K562 (cell line): Measurements from ENCODE around the gene DMBT1. TPM values are rescaled to one million over a fixed set of nuclear protein-coding genes. Genes with fewer than 3 reads are reported as not detected.

ENCODE experiments used
- ATAC-seq: fragments of 200-7000 bp; cut with Tn5 transposase; 3 replicates; pipeline ENCODE4 v1.9.1; 2020; ENCODE audit warnings: moderate library complexity
- BruUV-seq: library from RNA; stranded (reverse); fragments of 400-500 nt; replicated peaks from 2 replicates; lab custom pipeline; 2021; lab: Mats Ljungman, UMichigan
- CTCF ChIA-PET: fragments of 300-600 bp; formaldehyde crosslinking; extraction: SDS; loops from one replicate; lab custom pipeline; 2021; ENCODE audit warnings: low intra/inter-chr PET ratio; lab: Yijun Ruan, JAX
- POLR2A ChIA-PET: fragments of 300-600, 350-650 bp; sonication (Branson Sonifier 250); formaldehyde crosslinking; extraction: SDS; loops from one replicate; lab custom pipeline; 2021; ENCODE audit warnings: antibody characterized with exemption, inconsistent platforms; lab: Yijun Ruan, JAX
- DNase-seq, 4 experiments: peaks; one replicate each; pipeline versions ENCODE4 v3.0.0 to v3.0.0-alpha.2; 2011 to 2018; ENCODE audit warnings: low spot score in 3 of 4, mixed read lengths in 3 of 4; ENCODE audit errors: extremely low read depth in 1 of 4
- FAIRE-seq: peaks from 2 replicates; lab custom pipeline; 2011; peaks lifted over from hg19 to GRCh38; lab: Jason Lieb, UNC
- H2AFZ ChIP-seq: 2 replicates; pipeline ENCODE4 v1.6.0; 2011; ENCODE audit warnings: low read depth, low read length, control low read depth, inconsistent platforms
- H3K27ac ChIP-seq: fragments of 200-600 bp; 3 replicates; pipeline ENCODE4 v1.8.0; 2011; ENCODE audit warnings: low read depth, mild to moderate bottlenecking, control low read depth, inconsistent platforms, low read length, moderate library complexity, mixed read lengths; ENCODE audit errors: extremely low read depth
- H3K27me3 ChIP-seq, 2 experiments: fragments of 300-600 bp in 1 of 2; 2 replicates in 1 of 2; 3 replicates in 1 of 2; pipeline versions ENCODE4 v1.6.0 to v1.8.0; 2011; ENCODE audit warnings: inconsistent platforms in 2 of 2, low read length in 2 of 2, mild to moderate bottlenecking in 1 of 2, mixed read lengths in 1 of 2, moderate library complexity in 1 of 2; ENCODE audit not compliant: control insufficient read depth in 2 of 2, insufficient read depth in 2 of 2
- H3K36me3 ChIP-seq: fragments of 300-600 bp; 3 replicates; pipeline ENCODE4 v1.8.0; 2011; ENCODE audit warnings: mild to moderate bottlenecking, low read length, inconsistent platforms; ENCODE audit not compliant: control insufficient read depth, insufficient read depth
- H3K4me1 ChIP-seq, 2 experiments: fragments of 200-600 bp in 1 of 2; replicated peaks in 1 of 2; 2 replicates in 1 of 2; 3 replicates in 1 of 2; pipeline versions ENCODE4 v1.5.1 to v1.8.0; 2011; ENCODE audit warnings: inconsistent platforms in 2 of 2, low read length in 2 of 2, mild to moderate bottlenecking in 1 of 2, mixed read lengths in 1 of 2, moderate library complexity in 1 of 2; ENCODE audit not compliant: control insufficient read depth in 2 of 2, insufficient read depth in 2 of 2
- H3K4me2 ChIP-seq: 2 replicates; pipeline ENCODE4 v1.6.1; 2011; ENCODE audit warnings: low read length, control low read depth, inconsistent platforms, mixed read lengths; ENCODE audit not compliant: insufficient read depth
- H3K4me3 ChIP-seq: fragments of 200-600 bp; sonication (generic), shearing (Covaris generic); 2 replicates; pipeline ENCODE4 v1.5.1; 2016; ENCODE audit warnings: control low read depth, inconsistent platforms
- H3K79me2 ChIP-seq: fragments of 200-600 bp; 3 replicates; pipeline ENCODE4 v1.8.0; 2011; ENCODE audit warnings: low read length, inconsistent platforms; ENCODE audit not compliant: control insufficient read depth, insufficient read depth
- H3K9ac ChIP-seq, 2 experiments: 2 replicates each; pipeline versions ENCODE4 v1.6.0 to v1.6.1; 2011; ENCODE audit warnings: low read depth in 2 of 2, low read length in 2 of 2, control low read depth in 1 of 2, inconsistent platforms in 1 of 2, mild to moderate bottlenecking in 1 of 2, mixed read lengths in 1 of 2; ENCODE audit not compliant: insufficient read depth in 1 of 2
- H3K9me1 ChIP-seq: one replicate; pipeline ENCODE4 v1.6.0; 2011; ENCODE audit warnings: inconsistent platforms, mild to moderate bottlenecking, low read length, moderate library complexity; ENCODE audit not compliant: control insufficient read depth, insufficient read depth
- H3K9me3 ChIP-seq: replicated peaks from 2 replicates; pipeline ENCODE4 v1.5.1; 2011; ENCODE audit warnings: low read depth, low read length, inconsistent platforms; ENCODE audit not compliant: control insufficient read depth, insufficient read depth
- H4K20me1 ChIP-seq: replicated peaks from 2 replicates; pipeline ENCODE4 v1.6.1; 2011; ENCODE audit warnings: low read length, inconsistent platforms, mixed read lengths; ENCODE audit not compliant: control insufficient read depth, insufficient read depth
- GABPA ChIP-seq: fragments of 200-800 bp; sonication (Bioruptor generic); conservative IDR thresholded peaks from 2 replicates; pipeline ENCODE4 v1.6.1; 2016; ENCODE audit warnings: low read depth, missing genetic modification characterization, missing compliant biosample characterization
- ZNF282 ChIP-seq: sonication (generic); formaldehyde crosslinking; IDR thresholded peaks from 2 replicates; pipeline ENCODE4 v1.8.1; 2023; ENCODE audit warnings: missing genetic modification reagents
- WGBS: fragments of 100-300 bp; shearing (Covaris generic); methylation state at CpG from one replicate; pipeline ENCODE4 v1.1.6; 2016; ENCODE audit warnings: low coverage, mixed read lengths; ENCODE audit not compliant: insufficient coverage; ENCODE audit errors: missing lambda C conversion rate; 5-methylcytosine and 5-hydroxymethylcytosine counted together
- in situ Hi-C: fragments of 300-500 bp; cut with MboI; formaldehyde crosslinking; loops from 4 replicates; pipeline ENCODE4 v1.15.0; 2018; ENCODE audit warnings: inconsistent platforms, mixed read lengths
- intact Hi-C: fragments of 100-400 bp; cut with micrococcal nuclease; formaldehyde crosslinking; loops from 2 replicates; pipeline ENCODE4 v1.14.2; 2022
- polyA plus RNA-seq, 8 experiments: library from polyadenylated mRNA; depleted of rRNA in 4 of 8; stranded (reverse) in 5 of 8; unstranded in 3 of 8; fragments of >200 nt; fragmentation: Nextera tagmentation in 2 of 8; fragmentation: Illumina TruSeq in 1 of 8; extraction: Ambion mirVana in 2 of 8; extraction: Trizol in 1 of 8; gene quantifications; 2 replicates each; pipeline versions ENCODE4 v1.2.1 to v1.2.3, GENCODE V29; 2011 to 2014; ENCODE audit warnings: inconsistent platforms in 1 of 8, missing spikeins in 1 of 8
- total RNA-seq, 7 experiments: library from RNA; depleted of rRNA in 6 of 7; stranded (reverse); fragments of >200 nt in 6 of 7; fragmentation: Illumina TruSeq in 2 of 7; extraction: Trizol in 2 of 7; gene quantifications; 2 replicates each; pipeline versions ENCODE4 v1.2.1 to v1.2.3, GENCODE V29; 2011 to 2021; ENCODE audit warnings: low replicate concordance in 1 of 7
- TF ChIP-seq, protein P1 (sequence below): sonication (generic); formaldehyde crosslinking; IDR thresholded peaks from 2 replicates; pipeline ENCODE4 v1.9.0; 2022; ENCODE audit warnings: mild to moderate bottlenecking, missing genetic modification reagents

The DMBT1 gene
- total and polyA plus RNA-seq, 9 of the 15 experiments (the other 6 are each of a cell fraction or from before 2014, with no cell fraction given) = 0.01 to 0.07 TPM; not detected in 7

DNA sequence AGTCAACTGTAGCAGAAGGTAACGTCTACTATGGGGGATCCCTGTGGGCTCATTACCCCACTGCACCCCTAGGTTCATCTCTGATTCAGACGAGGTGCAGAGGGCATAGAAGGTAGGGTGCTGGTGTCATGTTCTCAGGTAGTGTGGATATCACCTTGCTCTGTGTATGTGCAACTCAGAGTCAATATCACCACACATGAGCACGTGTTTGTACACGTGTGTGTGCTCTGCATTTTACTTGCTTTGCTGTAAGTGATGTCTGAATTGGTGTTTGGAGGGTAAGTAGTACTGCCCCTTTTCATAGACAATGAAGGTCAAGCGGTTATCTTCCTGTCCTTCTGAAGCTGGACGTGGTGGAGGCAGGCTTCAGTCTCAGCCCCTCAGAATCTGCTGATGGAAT lies 10.4 kb downstream of the DMBT1 start:
- Histone ChIP-seq H3K79me2 (no peaks in the 10 kb centered on the region), H3K27me3 (no peaks in the 10 kb centered on the region), H3K9me1 (no peaks in the 10 kb centered on the region), H3K4me3 (no peak overlapping the region), H3K9ac (no peak overlapping the region), H4K20me1 (no peaks in the 10 kb centered on the region), H3K27ac (no peak overlapping the region), H2AFZ (no peak overlapping the region), H3K36me3 (no peaks in the 10 kb centered on the region), H3K4me1 (no peaks in the 10 kb centered on the region), H3K9me3 (no peaks in the 10 kb centered on the region), H3K4me2 (no peak overlapping the region)
- ChIA-PET POLR2A (no interaction called here), CTCF (no interaction called here)
- ATAC-seq (no peak), FAIRE-seq (no peak), DNase-seq (no peak)
- WGBS = 0% methylated on average over 6 of the region's 6 CpGs
- intact Hi-C loops (no loop called here), in situ Hi-C loops (no loop called here)
- TF ChIP-seq, protein P1, sequence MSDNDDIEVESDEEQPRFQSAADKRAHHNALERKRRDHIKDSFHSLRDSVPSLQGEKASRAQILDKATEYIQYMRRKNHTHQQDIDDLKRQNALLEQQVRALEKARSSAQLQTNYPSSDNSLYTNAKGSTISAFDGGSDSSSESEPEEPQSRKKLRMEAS = no peak
- no TSS peak for BruUV-seq

DNA sequence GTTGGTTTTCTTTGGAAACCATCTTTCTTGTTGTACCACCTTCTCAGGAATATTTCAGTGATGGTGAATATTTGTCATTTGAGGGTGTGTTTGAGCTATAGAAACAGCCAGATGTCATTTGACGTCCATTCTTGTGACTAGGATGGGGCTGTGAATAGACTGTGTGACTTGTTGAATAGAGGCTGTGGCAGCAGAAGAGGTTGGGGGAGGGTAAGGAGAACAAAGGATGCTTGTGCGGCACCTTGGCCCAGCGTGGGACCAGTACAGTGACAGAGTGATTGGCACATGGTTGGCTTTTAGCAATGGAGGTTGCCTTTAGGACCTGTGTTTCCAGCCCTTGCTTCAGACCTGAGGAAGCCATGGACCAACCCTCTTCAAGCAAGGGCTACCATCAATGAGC lies 11.3 kb downstream of the DMBT1 start:
- Histone ChIP-seq H2AFZ (no peak overlapping the region), H4K20me1 (no peaks in the 10 kb centered on the region), H3K4me2 (no peak overlapping the region), H3K4me3 (no peak overlapping the region), H3K9me3 (no peaks in the 10 kb centered on the region), H3K9ac (no peak overlapping the region), H3K27ac (no peak overlapping the region), H3K79me2 (no peaks in the 10 kb centered on the region), H3K36me3 (no peaks in the 10 kb centered on the region), H3K9me1 (no peaks in the 10 kb centered on the region), H3K4me1 (no peaks in the 10 kb centered on the region), H3K27me3 (no peaks in the 10 kb centered on the region)
- intact Hi-C loops = no loop called here
- BruUV-seq = no TSS peak
- no peak for FAIRE-seq
- in situ Hi-C loops = no loop called here
- 6% methylated on average over 3 of the region's 3 CpGs for WGBS
- TF ChIP-seq GABPA (no peak), ZNF282 (CRISPR knock-in tag) (no peak)
- DNase-seq = no peak
- ChIA-PET CTCF (no interaction called here), POLR2A (interaction anchor here (0.7 kb wide), 1 partner anchor 118 kb away, joined by 3 read pairs; no protein-coding TSS in a partner anchor)
- ATAC-seq = no peak
